Femur (tissue), 1 donor: ENCODE results near the gene FAP.

Source experiments
- DNase-seq: peaks from one replicate; pipeline ENCODE4 v3.0.0-alpha.2; 2017

The FAP gene

GRCh38 chr2:162125138-162125537 lies 118.1 kb downstream of the FAP start:
- no peak for DNase-seq

- DNase-seq = no peak
These were observed 119.2 kb downstream of the FAP start for GRCh38 chr2:162123806-162124758.
